ENCODE results near the gene LRFN2. TPM values are rescaled to one million over a fixed set of nuclear protein-coding genes. Genes with fewer than 3 reads are reported as not detected.

The LRFN2 gene
- total and polyA plus RNA-seq, 2 experiments from 2014 or later = 0.29 to 2.5 TPM

DNA sequence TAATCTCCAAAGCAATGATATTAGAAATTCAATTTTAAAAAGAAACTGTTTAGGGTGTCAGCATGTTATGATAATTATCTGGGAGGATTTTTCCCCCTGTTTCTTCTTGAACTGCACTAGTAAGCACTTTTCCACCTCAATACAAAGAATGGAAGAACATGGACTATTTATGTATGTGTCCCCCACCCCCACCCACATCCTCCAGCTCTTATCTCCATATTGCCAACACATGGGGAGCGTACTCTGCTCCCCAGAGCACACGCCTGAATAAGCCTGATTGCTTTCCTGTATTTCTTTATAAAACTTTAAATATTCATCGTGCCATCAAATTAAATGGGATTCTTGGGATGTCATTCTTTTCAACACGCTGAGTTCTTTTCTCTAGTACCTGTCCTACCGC, 11.4 kb upstream of the LRFN2 start:
- Mint-ChIP-seq H3K36me3 (ENCODE audit: low read depth) (no peaks in the 10 kb centered on the region), H3K27ac (no peak overlapping the region), H3K4me1 (peaks cover 3% of the 10 kb centered on the region), H3K27me3 (ENCODE audit: insufficient read depth, low read depth, poor library complexity) (no peaks in the 10 kb centered on the region), H3K9me3 (no peaks in the 10 kb centered on the region), H3K4me3 (no peak overlapping the region)
- H3K27ac ChIP-seq (ENCODE audit: low read depth) = no peak overlapping the region
- H3K36me3 ChIP-seq (ENCODE audit: insufficient read depth) = no peaks in the 10 kb centered on the region
- H3K4me3 ChIP-seq = no peak overlapping the region
- ATAC-seq (no peak), DNase-seq (ENCODE audit: low spot score) (no peak)
- no peaks in the 10 kb centered on the region for H3K4me1 ChIP-seq (ENCODE audit: insufficient read depth)
- TF ChIP-seq, protein P1, sequence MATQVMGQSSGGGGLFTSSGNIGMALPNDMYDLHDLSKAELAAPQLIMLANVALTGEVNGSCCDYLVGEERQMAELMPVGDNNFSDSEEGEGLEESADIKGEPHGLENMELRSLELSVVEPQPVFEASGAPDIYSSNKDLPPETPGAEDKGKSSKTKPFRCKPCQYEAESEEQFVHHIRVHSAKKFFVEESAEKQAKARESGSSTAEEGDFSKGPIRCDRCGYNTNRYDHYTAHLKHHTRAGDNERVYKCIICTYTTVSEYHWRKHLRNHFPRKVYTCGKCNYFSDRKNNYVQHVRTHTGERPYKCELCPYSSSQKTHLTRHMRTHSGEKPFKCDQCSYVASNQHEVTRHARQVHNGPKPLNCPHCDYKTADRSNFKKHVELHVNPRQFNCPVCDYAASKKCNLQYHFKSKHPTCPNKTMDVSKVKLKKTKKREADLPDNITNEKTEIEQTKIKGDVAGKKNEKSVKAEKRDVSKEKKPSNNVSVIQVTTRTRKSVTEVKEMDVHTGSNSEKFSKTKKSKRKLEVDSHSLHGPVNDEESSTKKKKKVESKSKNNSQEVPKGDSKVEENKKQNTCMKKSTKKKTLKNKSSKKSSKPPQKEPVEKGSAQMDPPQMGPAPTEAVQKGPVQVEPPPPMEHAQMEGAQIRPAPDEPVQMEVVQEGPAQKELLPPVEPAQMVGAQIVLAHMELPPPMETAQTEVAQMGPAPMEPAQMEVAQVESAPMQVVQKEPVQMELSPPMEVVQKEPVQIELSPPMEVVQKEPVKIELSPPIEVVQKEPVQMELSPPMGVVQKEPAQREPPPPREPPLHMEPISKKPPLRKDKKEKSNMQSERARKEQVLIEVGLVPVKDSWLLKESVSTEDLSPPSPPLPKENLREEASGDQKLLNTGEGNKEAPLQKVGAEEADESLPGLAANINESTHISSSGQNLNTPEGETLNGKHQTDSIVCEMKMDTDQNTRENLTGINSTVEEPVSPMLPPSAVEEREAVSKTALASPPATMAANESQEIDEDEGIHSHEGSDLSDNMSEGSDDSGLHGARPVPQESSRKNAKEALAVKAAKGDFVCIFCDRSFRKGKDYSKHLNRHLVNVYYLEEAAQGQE (IDR thresholded peaks at IDR 0.05; ENCODE audit: unreplicated experiment) = no peak
- no peak for TF ChIP-seq POLR2AphosphoS5 (IDR thresholded peaks at IDR 0.05; ENCODE audit: low read depth)
- TF ChIP-seq ZNF331 (CRISPR knock-in tag; IDR thresholded peaks at IDR 0.05; ENCODE audit: low read depth) = no peak
- TF ChIP-seq ZNF114 (CRISPR knock-in tag; IDR thresholded peaks at IDR 0.05) = no peak
- TF ChIP-seq, protein P2, sequence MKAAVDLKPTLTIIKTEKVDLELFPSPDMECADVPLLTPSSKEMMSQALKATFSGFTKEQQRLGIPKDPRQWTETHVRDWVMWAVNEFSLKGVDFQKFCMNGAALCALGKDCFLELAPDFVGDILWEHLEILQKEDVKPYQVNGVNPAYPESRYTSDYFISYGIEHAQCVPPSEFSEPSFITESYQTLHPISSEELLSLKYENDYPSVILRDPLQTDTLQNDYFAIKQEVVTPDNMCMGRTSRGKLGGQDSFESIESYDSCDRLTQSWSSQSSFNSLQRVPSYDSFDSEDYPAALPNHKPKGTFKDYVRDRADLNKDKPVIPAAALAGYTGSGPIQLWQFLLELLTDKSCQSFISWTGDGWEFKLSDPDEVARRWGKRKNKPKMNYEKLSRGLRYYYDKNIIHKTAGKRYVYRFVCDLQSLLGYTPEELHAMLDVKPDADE (IDR thresholded peaks at IDR 0.05) = no peak
- no peak for TF ChIP-seq EZH2 (IDR thresholded peaks at IDR 0.05; ENCODE audit: low read depth, unreplicated experiment)
- TF ChIP-seq, protein P3, sequence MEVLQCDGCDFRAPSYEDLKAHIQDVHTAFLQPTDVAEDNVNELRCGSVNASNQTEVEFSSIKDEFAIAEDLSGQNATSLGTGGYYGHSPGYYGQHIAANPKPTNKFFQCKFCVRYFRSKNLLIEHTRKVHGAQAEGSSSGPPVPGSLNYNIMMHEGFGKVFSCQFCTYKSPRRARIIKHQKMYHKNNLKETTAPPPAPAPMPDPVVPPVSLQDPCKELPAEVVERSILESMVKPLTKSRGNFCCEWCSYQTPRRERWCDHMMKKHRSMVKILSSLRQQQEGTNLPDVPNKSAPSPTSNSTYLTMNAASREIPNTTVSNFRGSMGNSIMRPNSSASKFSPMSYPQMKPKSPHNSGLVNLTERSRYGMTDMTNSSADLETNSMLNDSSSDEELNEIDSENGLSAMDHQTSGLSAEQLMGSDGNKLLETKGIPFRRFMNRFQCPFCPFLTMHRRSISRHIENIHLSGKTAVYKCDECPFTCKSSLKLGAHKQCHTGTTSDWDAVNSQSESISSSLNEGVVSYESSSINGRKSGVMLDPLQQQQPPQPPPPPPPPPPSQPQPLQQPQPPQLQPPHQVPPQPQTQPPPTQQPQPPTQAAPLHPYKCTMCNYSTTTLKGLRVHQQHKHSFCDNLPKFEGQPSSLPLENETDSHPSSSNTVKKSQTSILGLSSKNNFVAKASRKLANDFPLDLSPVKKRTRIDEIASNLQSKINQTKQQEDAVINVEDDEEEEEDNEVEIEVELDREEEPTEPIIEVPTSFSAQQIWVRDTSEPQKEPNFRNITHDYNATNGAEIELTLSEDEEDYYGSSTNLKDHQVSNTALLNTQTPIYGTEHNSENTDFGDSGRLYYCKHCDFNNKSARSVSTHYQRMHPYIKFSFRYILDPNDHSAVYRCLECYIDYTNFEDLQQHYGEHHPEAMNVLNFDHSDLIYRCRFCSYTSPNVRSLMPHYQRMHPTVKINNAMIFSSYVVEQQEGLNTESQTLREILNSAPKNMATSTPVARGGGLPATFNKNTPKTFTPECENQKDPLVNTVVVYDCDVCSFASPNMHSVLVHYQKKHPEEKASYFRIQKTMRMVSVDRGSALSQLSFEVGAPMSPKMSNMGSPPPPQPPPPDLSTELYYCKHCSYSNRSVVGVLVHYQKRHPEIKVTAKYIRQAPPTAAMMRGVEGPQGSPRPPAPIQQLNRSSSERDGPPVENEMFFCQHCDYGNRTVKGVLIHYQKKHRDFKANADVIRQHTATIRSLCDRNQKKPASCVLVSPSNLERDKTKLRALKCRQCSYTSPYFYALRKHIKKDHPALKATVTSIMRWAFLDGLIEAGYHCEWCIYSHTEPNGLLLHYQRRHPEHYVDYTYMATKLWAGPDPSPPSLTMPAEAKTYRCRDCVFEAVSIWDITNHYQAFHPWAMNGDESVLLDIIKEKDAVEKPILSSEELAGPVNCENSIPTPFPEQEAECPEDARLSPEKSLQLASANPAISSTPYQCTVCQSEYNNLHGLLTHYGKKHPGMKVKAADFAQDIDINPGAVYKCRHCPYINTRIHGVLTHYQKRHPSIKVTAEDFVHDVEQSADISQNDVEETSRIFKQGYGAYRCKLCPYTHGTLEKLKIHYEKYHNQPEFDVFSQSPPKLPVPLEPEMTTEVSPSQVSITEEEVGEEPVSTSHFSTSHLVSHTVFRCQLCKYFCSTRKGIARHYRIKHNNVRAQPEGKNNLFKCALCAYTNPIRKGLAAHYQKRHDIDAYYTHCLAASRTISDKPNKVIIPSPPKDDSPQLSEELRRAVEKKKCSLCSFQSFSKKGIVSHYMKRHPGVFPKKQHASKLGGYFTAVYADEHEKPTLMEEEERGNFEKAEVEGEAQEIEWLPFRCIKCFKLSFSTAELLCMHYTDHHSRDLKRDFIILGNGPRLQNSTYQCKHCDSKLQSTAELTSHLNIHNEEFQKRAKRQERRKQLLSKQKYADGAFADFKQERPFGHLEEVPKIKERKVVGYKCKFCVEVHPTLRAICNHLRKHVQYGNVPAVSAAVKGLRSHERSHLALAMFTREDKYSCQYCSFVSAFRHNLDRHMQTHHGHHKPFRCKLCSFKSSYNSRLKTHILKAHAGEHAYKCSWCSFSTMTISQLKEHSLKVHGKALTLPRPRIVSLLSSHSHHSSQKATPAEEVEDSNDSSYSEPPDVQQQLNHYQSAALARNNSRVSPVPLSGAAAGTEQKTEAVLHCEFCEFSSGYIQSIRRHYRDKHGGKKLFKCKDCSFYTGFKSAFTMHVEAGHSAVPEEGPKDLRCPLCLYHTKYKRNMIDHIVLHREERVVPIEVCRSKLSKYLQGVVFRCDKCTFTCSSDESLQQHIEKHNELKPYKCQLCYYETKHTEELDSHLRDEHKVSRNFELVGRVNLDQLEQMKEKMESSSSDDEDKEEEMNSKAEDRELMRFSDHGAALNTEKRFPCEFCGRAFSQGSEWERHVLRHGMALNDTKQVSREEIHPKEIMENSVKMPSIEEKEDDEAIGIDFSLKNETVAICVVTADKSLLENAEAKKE (CRISPR knock-in tag; IDR thresholded peaks at IDR 0.05) = no peak
- TF ChIP-seq CREB1 (CRISPR knock-in tag; IDR thresholded peaks at IDR 0.05; ENCODE audit: low read depth) = no peak
- no peak for TF ChIP-seq NANOG (IDR thresholded peaks at IDR 0.05; ENCODE audit: borderline replicate concordance)
- no peak for TF ChIP-seq EZH2phosphoT487 (IDR thresholded peaks at IDR 0.05; ENCODE audit: unreplicated experiment)
- H2AFZ ChIP-seq = no peak overlapping the region
- H3K79me2 ChIP-seq (replicated peaks; ENCODE audit: insufficient read depth) = no peaks in the 10 kb centered on the region
- no peaks in the 10 kb centered on the region for H3K27me3 ChIP-seq (ENCODE audit: insufficient read depth)
- no peak overlapping the region for H3K4me2 ChIP-seq
- H3K9me2 ChIP-seq (ENCODE audit: insufficient read depth) = peaks cover 7% of the 10 kb centered on the region; the same call in 1 of the 2 replicates
- H3F3A ChIP-seq (replicated peaks; ENCODE audit: low read depth) = no peaks in the 10 kb centered on the region
- no peaks in the 10 kb centered on the region for H4K20me1 ChIP-seq (replicated peaks; ENCODE audit: insufficient read depth)

Measured in GM23338 (cell line).